Ascending aorta (tissue), 2 donors: ENCODE results near the gene PTPN13. TPM values are rescaled to one million over a fixed set of nuclear protein-coding genes. Genes with fewer than 3 reads are reported as not detected.

Experiments used
- DNase-seq, 2 donors: peaks; one replicate each; pipeline ENCODE4 v3.0.0-alpha.2; 2019; ENCODE audit warnings: low spot score in 2 of 2
- H3K27ac ChIP-seq, 2 donors: fragments of 200-600 bp; sonication (generic); one replicate each; pipeline ENCODE4 v1.5.1; 2016 to 2017; ENCODE audit warnings: mild to moderate bottlenecking in 1 of 2
- H3K27me3 ChIP-seq: fragments of 200-600 bp; sonication (generic); one replicate; pipeline ENCODE4 v1.5.1; 2017
- H3K36me3 ChIP-seq, 2 donors: fragments of 200-600 bp; sonication (generic); one replicate each; pipeline ENCODE4 v1.5.1; 2016
- H3K4me1 ChIP-seq, 2 donors: fragments of 200-600 bp; sonication (generic); one replicate each; pipeline ENCODE4 v1.5.1; 2016 to 2017; ENCODE audit warnings: mild to moderate bottlenecking in 1 of 2
- H3K4me3 ChIP-seq, 2 donors: fragments of 200-600 bp; sonication (generic); one replicate each; pipeline ENCODE4 v1.5.1; 2016 to 2017; ENCODE audit warnings: mild to moderate bottlenecking in 1 of 2
- H3K9me3 ChIP-seq, 2 donors: fragments of 200-600 bp; sonication (generic); one replicate each; pipeline ENCODE4 v1.5.1; 2016
- intact Hi-C: fragments of 100-400 bp; cut with DNase I; formaldehyde crosslinking; loops from one replicate; pipeline ENCODE4 v1.15.1; 2023
- total RNA-seq: library from RNA; depleted of rRNA; stranded (reverse); fragments of >200 nt; gene quantifications from one replicate; pipeline ENCODE4 v1.1.0, GENCODE V29; 2016
- TF ChIP-seq, protein P1 (sequence below), 3 experiments: fragments of 200-600 bp in 2 of 3; fragments of 450-650 bp in 1 of 3; sonication (generic) in 2 of 3; IDR thresholded peaks; one replicate each; pipeline ENCODE4 v1.5.1; 2016 to 2019; ENCODE audit warnings: antibody characterized with exemption in 3 of 3, mild to moderate bottlenecking in 1 of 3, moderate library complexity in 1 of 3

PTPN13 gene
- total RNA-seq, 1 donor from 2014 or later, result 20.8 TPM

DNA sequence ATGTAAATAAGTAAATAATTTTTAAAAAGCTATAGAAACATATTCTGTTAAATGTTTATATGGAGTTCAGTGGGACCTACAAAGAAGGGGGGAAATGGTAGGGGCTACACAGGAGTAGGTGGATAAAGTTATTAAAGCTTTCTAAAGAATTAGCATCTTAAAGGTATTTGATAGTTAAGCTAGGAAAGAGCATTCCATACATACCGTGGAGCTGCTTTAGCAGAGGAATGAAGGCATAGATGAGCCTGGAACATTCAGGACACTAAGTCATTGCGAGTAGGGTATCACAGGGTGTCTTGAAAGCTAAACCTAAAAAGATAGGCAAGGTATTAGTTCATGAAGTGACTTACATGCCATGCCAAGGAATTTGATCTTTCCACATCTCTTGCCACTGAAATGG, 194.7 kb downstream of the PTPN13 start:
- peaks cover 8 to 27% of the 10 kb centered on the region in 2 donors for H3K36me3 ChIP-seq
- TF ChIP-seq, protein P1, sequence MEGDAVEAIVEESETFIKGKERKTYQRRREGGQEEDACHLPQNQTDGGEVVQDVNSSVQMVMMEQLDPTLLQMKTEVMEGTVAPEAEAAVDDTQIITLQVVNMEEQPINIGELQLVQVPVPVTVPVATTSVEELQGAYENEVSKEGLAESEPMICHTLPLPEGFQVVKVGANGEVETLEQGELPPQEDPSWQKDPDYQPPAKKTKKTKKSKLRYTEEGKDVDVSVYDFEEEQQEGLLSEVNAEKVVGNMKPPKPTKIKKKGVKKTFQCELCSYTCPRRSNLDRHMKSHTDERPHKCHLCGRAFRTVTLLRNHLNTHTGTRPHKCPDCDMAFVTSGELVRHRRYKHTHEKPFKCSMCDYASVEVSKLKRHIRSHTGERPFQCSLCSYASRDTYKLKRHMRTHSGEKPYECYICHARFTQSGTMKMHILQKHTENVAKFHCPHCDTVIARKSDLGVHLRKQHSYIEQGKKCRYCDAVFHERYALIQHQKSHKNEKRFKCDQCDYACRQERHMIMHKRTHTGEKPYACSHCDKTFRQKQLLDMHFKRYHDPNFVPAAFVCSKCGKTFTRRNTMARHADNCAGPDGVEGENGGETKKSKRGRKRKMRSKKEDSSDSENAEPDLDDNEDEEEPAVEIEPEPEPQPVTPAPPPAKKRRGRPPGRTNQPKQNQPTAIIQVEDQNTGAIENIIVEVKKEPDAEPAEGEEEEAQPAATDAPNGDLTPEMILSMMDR (IDR thresholded peaks at IDR 0.05), result no peak
- H3K9me3 ChIP-seq, result peaks cover 0 to 8% of the 10 kb centered on the region in 2 donors
- H3K4me3 ChIP-seq, result no peak overlapping the region
- no peaks in the 10 kb centered on the region for H3K4me1 ChIP-seq
- DNase-seq, result no peak
- no peak overlapping the region for H3K27ac ChIP-seq
- no peaks in the 10 kb centered on the region for H3K27me3 ChIP-seq
- intact Hi-C loops, result no loop called here

DNA sequence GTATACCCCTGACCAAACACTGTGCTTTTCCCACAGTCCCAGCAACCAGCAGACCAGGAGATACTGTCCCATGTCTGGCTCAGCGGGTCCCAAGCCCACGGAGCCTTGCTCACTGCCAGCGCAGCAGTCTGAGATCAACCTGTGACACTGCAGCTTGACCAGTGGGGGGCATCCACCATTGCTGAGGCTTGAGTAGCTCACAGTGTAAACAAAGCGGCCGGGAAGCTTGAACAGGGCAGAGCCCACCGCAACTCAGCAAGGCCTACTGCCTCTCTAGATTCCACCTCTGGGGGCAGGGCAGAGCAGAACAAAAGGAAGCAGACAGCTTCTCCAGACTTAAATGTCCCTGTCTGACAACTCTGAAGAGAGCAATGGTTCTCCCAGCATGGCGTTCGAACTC, 197.0 kb downstream of the PTPN13 start:
- TF ChIP-seq, protein P1 (IDR thresholded peaks at IDR 0.05), result no peak
- H3K9me3 ChIP-seq, result peaks cover 0 to 8% of the 10 kb centered on the region in 2 donors
- H3K4me1 ChIP-seq, result no peaks in the 10 kb centered on the region
- H3K27me3 ChIP-seq, result no peaks in the 10 kb centered on the region
- H3K27ac ChIP-seq, result no peak overlapping the region
- no peak for DNase-seq
- H3K36me3 ChIP-seq, result peaks cover 8 to 27% of the 10 kb centered on the region in 2 donors
- no peak overlapping the region for H3K4me3 ChIP-seq
- intact Hi-C loops, result no loop called here

DNA sequence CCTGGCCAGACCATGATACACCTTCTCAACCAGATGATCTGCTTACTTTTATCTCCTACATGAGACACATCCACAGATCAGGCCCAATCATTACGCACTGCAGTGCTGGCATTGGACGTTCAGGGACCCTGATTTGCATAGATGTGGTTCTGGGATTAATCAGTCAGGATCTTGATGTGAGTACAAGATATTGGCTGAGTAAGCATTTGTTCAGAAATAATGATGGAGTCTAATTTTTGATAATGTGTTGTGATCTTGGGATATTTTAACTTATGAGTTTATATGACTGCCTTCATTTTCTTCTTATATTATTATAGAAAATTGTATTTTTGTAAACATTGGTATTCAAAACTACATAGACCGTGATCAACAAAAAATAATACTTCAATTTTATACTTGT, 215.7 kb downstream of the PTPN13 start:
- no peaks in the 10 kb centered on the region for H3K4me1 ChIP-seq
- DNase-seq, result no peak
- intact Hi-C loops, result no loop called here
- H3K4me3 ChIP-seq, result no peak overlapping the region
- TF ChIP-seq, protein P1 (IDR thresholded peaks at IDR 0.05), result no peak
- H3K36me3 ChIP-seq, result peaks cover 4 to 9% of the 10 kb centered on the region in 2 donors
- H3K9me3 ChIP-seq, result no peaks in the 10 kb centered on the region
- no peaks in the 10 kb centered on the region for H3K27me3 ChIP-seq
- H3K27ac ChIP-seq, result no peak overlapping the region

DNA sequence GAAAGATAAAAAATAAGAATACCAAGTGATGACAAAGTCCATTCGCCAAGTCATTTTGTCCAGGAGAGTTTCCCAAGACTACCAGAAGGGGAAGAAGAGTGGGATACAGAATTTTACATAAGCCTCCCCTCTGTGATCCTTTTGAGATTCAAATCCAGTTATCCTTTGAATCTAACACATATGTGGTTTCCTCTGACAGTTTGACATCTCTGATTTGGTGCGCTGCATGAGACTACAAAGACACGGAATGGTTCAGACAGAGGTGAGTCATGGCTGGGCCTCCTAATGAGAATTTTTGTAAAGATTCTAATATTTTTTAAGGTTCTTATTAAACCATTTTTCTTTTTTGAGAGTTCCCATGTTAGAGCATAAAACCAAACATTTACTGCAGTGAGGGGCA, 216.7 kb downstream of the PTPN13 start:
- H3K27me3 ChIP-seq, result no peaks in the 10 kb centered on the region
- H3K4me3 ChIP-seq, result no peak overlapping the region
- TF ChIP-seq, protein P1 (IDR thresholded peaks at IDR 0.05), result no peak
- H3K9me3 ChIP-seq, result no peaks in the 10 kb centered on the region
- no peak overlapping the region for H3K27ac ChIP-seq
- no peaks in the 10 kb centered on the region for H3K4me1 ChIP-seq
- intact Hi-C loops, result no loop called here
- peaks cover 4 to 17% of the 10 kb centered on the region in 2 donors for H3K36me3 ChIP-seq
- no peak for DNase-seq

DNA sequence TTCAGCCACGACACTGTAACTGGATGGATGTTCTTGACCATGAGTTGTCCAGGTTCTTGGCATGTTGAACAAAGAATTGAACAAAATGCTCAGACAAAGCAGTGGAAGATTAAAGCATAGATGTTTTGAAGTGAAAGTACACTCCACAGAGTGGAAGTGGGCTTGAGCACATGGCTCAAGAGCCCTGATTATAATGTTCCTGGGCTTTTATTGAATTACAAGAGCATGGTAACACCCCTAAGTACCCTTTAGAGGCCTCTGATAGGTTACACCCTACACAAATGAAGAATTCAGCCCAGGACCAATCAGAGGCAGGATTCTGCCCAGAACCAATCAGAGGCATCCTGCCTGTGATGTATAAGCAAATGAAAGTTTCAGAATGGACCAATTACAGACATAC, 221.5 kb downstream of the PTPN13 start:
- no peak for DNase-seq
- Histone ChIP-seq H3K4me3 (no peak overlapping the region), H3K27ac (peak overlapping the region in 1 of 2 donors; percentile 7), H3K36me3 (peaks cover 1 to 8% of the 10 kb centered on the region in 2 donors), H3K9me3 (no peaks in the 10 kb centered on the region), H3K4me1 (no peaks in the 10 kb centered on the region), H3K27me3 (no peaks in the 10 kb centered on the region)
- TF ChIP-seq, protein P1 (IDR thresholded peaks at IDR 0.05), result no peak
- intact Hi-C loops, result no loop called here
